HFF-Myc (cell line): ENCODE data around the gene CA12.

Source experiments
- DNase-seq: peaks from one replicate; pipeline ENCODE4 v3.0.0-alpha.2; 2011; ENCODE audit warnings: low read depth; ENCODE audit errors: extremely low read depth
- H3K4me3 ChIP-seq: replicated peaks from 2 replicates; pipeline ENCODE4 v1.5.1; 2011; ENCODE audit warnings: low read depth, mild to moderate bottlenecking, control low read depth, low read length
- TF ChIP-seq, protein P1 (sequence below): IDR thresholded peaks from 2 replicates; pipeline ENCODE4 v1.5.1; 2012; ENCODE audit warnings: mild to moderate bottlenecking, low read depth, low read length, control low read depth; ENCODE audit errors: missing control alignments

CA12 gene

DNA sequence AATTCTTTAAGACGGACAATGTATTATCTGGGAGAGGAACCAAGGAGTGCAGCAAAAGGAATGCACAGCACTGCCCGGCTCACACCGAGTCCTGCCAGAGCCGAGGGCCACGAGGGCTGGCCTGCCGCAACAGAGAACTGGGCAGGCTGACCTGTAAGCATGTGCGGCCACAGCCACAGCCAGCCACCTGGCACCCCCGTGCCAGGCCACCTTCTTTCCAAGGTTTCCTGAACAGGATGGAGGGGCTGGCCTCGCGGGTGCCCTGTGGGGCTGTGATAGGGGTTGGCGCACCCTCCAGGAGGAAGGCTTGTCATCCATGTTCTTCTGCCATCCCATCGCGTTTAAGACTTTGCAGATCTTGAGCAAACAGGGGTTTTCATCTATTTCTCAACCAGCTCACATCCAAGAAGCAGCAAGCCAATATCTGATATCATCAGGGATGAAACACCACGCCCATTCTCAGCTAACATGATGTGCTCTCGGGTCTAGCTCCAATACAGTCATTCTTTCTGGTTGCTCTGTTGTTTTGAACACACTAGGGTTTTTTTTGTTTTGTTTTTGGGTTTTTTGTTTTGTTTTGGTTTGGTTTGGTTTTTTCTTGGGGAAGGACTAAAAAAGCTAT lies 10.2 kb downstream of the CA12 start:
- DNase-seq = no peak
- H3K4me3 ChIP-seq = no peak overlapping the region
- TF ChIP-seq, protein P1, sequence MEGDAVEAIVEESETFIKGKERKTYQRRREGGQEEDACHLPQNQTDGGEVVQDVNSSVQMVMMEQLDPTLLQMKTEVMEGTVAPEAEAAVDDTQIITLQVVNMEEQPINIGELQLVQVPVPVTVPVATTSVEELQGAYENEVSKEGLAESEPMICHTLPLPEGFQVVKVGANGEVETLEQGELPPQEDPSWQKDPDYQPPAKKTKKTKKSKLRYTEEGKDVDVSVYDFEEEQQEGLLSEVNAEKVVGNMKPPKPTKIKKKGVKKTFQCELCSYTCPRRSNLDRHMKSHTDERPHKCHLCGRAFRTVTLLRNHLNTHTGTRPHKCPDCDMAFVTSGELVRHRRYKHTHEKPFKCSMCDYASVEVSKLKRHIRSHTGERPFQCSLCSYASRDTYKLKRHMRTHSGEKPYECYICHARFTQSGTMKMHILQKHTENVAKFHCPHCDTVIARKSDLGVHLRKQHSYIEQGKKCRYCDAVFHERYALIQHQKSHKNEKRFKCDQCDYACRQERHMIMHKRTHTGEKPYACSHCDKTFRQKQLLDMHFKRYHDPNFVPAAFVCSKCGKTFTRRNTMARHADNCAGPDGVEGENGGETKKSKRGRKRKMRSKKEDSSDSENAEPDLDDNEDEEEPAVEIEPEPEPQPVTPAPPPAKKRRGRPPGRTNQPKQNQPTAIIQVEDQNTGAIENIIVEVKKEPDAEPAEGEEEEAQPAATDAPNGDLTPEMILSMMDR = no peak

DNA sequence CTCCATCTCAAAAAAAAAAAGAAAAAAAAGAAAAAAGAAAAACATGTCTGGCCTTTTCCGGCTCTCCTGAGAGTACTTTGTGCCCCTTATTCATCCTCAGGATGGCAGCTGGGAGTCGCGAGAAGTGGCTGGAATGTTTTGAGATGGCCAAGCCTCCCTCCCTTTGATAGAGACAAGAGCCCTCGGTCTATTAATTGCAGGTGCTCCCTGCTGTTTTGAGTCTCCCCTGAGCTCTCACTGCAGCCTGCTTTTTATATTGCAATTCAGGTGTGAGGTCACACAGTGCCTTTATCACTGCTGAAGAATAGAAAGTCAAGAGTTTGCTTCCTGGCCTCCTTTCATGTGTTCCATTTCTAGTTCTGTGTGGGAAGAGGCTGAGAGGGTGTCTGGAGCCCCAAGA lies 10.9 kb downstream of the CA12 start:
- TF ChIP-seq, protein P1 = no peak
- DNase-seq = no peak
- no peak overlapping the region for H3K4me3 ChIP-seq

DNA sequence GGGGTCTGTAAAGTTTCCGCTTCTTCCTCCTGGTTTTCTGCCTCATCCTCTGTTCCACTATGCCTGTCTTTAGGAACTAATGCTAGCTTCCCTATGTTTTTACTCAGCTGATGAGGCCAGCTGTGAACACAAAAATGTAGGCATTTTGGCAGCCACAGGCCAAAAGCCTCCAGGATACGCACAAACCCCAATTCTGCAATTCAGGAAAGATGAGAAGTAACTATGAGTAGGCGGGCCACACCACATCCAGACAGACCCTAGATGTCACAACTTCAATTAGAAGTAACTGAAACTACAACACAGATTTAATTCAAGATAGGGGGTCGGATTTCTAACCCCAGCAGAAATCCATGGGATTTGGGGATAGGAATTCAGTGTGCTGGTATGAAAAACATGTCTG lies 11.9 kb downstream of the CA12 start:
- DNase-seq = no peak
- no peak overlapping the region for H3K4me3 ChIP-seq

DNA sequence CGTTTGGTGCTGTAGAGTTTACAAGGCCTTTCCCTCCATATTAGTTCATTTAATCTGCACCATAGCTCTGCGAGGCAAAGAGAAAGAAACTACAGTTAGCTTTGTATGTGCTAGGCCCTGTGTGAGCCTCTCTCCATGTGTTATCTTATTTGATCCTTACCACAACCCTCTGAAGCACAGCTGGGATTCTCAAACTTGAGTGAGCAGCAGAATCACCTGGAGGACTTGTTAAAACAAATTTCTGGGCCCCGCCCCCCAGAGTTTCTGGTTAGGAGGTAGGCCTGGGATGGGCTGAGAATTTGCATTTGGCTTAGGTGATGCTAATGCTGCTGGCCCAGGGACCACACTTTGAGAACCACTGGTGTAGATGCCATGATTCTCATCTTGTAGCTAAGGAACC lies 12.3 kb downstream of the CA12 start:
- no peak for DNase-seq
- TF ChIP-seq, protein P1 = no peak
- H3K4me3 ChIP-seq = no peak overlapping the region

More for the DNA sequence above, 11.9 kb downstream of the CA12 start:
- TF ChIP-seq, protein P1 = no peak

DNA sequence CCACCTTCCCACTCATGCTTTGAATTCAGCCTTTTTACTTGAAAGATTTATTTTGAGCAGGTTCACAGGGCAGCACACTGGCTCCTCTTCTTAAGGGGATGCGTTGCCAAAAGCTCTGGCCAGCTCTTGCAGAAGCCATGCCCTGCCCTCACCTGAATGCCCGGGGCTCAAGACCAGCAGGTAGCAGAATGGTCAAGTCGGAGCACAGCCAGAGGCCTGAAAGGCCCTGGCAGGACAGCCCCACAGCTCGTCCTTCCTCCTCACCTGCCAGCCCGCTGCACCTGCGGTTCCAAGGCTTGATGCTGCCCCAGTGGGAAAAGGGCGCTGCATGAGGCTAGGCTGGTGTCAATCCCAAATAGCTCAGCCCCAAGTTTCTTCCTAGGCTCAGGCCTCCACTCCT lies 13.1 kb downstream of the CA12 start:
- no peak for DNase-seq
- TF ChIP-seq, protein P1 = no peak
- no peak overlapping the region for H3K4me3 ChIP-seq

DNA sequence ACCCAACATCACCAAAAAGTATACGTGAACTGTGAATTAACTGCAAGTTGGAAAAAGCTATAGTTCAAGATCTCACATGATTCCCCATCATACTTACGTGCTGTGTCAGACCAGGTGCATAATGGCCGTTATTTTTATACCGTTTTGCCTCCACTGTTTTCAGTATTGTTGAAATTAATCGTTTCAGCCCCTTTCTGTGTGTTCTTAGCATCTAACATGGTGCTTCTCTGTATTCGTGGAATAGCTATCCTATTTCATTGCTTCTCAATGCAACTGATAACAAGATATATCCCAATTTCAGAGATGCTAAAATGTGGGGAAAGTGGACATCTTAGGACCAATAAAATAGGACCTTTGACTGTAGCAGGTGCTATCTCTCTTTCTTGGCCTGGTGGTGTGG lies 13.7 kb downstream of the CA12 start:
- TF ChIP-seq, protein P1 = no peak
- no peak overlapping the region for H3K4me3 ChIP-seq
- DNase-seq = no peak

DNA sequence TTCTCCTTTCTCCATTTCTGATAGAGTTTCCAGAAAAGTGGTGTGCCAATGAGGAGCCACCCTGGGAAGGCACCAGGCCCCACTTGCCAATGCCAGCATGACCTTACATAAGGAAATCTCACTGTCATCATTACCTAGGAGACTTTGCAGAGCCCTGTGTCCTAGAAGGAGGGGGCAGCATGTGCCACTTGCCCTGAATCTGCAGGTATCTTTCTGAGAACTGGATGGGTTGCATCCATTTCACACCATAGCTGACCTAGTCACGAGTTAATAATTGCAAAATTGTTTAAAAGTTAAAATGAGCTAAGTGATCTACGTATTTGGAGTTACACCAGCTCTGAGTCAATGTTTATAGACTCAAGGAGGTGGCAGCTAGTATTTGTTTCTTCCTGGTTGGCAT lies 14.3 kb downstream of the CA12 start:
- TF ChIP-seq, protein P1 = no peak
- DNase-seq = no peak
- no peak overlapping the region for H3K4me3 ChIP-seq
